KBM-7 (cell line): ENCODE results near the gene IDI1.
"Not testable (repeated sequence)": the region's sequence is repeated elsewhere in the genome, so short reads cannot be mapped to it uniquely, and the experiment has no call there.

Experiments used
- DNase-seq: peaks from one replicate; pipeline ENCODE4 v3.0.0-alpha.2; 2015
- in situ Hi-C: fragments of 300-500 bp; cut with MboI; formaldehyde crosslinking; loops from 2 replicates; pipeline ENCODE4 v1.14.3; 2020; ENCODE audit warnings: low sequenced_read_pairs, low pct_unique_long_range_greater_than_20kb, mixed read lengths

Gene IDI1

DNA sequence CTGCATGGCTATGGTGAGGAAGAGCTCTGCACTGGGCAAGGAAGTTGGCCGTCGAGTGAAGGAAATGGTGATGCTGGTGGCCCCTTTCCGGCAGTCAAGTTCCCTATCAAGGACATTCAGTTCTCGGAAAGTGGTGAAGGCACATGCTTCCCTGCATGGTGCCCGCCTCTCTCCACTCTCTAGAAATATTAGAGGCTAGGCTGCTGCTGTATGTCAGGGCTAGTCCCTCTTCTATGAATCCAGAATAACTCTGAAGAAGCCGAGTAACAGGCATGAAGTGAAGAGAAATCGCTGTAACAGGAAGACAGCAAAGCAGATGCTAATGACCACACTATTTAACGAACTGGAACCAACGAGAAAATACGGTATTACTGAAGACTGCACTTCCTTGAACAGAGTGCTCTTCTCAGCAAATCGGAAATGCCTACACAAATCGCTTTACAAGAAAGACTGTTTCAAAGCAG, 5.4 kb downstream of the IDI1 start:
- in situ Hi-C loops, result no loop called here
- DNase-seq, result peak; percentile 81

DNA sequence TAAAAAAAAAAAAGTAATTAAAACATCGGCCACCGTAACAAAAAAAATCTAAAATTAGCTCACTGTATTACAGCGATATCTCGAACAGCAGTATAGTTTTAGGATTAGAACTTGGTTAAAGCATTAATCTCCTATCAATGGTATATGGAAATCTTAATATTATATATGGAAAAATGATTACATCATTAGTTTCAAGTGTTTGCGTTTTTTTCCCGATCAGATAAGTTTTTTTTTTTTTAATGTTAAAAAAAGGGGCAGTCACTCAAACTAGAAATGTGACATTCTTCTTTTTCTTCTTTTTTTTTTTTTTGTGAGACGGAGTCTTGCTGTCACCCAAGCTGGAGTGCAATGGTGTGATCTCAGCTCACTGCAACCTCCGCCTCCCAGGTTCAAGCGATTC, 7.4 kb downstream of the IDI1 start:
- in situ Hi-C loops, result no loop called here

DNA sequence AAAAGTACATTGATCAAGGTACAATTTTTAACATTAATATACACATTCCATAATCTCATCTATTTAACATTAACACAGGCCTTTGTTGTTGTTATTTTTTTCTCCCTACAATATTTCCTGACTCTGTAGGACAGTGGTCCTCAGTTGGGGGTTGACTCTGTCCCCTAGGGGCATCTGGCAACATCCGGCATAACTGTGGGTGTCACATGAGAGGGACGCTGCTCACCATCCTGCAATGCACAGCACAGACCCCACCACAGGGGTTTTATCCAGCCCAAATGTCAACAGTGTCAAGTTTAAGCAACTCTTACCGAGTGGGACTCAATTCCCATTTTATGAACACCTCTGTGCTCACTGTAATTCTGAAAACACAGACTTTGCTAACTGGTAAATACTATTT, 8.8 kb downstream of the IDI1 start:
- no peak for DNase-seq
- in situ Hi-C loops, result no loop called here

More for the DNA sequence above, 7.4 kb downstream of the IDI1 start:
- no peak for DNase-seq

DNA sequence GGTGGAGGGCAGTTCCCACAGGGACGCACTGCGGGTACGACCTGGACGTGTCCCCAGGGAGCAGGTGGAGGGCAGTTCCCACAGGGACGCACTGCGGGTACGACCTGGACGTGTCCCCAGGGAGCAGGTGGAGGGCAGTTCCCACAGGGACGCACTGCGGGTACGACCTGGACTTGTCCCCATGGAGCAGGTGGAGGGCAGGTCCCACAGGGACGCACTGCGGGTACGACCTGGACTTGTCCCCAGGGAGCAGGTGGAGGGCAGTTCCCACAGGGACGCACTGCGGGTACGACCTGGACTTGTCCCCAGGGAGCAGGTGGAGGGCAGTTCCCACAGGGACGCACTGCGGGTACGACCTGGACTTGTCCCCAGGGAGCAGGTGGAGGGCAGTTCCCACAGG, 10.2 kb downstream of the IDI1 start:
- DNase-seq, in situ Hi-C loops: not testable (repeated sequence)

- in situ Hi-C loops, result no loop called here
- DNase-seq, result no peak
These were observed 11.8 kb downstream of the IDI1 start for GRCh38 chr10:1037098-1037497.

DNA sequence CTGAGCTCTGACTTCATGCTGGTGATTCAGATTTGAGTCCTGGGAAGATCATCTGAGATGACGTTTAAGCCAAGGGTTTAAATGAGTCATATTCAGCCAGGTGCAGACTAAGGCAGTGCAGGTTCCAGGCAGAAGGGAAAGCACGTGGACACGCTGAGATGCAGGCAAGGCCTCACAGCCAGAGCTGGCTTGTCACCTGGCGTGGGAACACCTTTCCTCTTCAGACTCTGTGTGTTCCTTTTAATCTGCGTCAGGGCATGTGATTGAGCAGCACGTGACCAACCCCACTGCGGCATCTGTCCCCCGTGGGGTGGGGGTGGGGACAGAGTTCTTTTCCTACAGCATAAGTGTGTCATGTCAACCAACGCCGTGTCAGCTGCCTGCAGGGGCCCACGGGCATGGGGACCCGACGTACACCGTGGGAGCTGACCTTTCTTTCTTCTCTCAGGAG, 12.6 kb downstream of the IDI1 start:
- in situ Hi-C loops, result no loop called here
- no peak for DNase-seq

DNA sequence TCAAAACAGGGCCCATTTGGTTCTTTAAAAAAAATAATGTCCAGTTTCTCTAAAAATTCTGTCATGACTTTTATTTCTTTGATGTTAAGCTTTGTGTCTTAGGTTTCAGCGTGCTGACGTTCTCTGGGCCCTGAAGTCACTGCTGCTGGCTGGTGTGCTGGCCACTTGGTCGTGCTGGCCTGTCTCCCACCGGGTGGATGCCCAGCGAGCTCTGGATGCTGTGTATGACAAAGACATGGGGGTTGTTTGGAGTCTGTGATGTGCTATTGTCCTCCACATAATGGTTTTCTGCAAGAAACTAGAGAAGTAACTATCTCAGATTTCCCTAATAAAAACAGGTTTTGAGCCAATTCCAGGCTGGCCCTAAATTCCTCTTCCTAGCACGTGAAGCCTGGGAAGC, 13.7 kb downstream of the IDI1 start:
- in situ Hi-C loops, result no loop called here
- no peak for DNase-seq

GRCh38 chr10:1034758-1035157, 14.2 kb downstream of the IDI1 start:
- no peak for DNase-seq
- in situ Hi-C loops, result no loop called here

DNA sequence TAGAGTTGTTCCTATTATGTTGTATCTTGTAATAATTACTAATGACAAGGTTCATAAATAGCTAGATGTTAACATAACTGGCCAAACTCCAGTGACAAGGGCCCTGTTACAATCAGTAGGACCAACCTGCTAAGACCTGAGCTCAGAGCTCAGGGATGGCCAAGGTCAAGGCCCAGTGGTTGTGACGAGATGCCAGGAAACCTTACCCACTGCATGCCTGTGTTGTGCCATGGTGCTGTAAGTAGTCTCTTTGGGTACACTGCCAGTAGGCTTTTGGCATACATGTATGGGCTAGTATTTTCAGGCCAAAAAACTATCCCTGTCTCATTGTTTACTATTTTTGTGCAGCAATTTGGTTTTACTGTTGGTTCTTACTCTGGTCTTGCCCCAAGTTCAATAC, 15.3 kb downstream of the IDI1 start:
- DNase-seq, result no peak
- in situ Hi-C loops, result no loop called here

DNA sequence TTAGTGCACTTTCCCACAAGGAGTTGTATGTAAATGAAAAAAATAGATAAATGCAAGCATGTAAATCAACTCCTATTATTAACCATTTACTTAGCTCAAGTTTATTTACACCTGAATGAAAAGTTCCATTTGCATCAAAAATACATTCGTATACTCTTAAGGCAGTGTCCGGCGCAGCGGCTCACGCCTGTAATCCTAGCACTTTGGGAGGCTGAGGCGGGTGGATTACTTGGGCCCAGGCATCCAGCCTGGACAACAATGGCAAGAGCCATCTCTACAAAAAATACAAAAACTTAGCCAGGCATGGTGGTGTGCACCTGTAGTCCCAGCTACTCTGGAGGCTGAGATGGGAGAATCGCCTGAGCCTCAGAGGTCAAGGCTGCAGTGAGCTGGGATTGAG, 19.1 kb downstream of the IDI1 start:
- DNase-seq, result no peak
- in situ Hi-C loops, result no loop called here

DNA sequence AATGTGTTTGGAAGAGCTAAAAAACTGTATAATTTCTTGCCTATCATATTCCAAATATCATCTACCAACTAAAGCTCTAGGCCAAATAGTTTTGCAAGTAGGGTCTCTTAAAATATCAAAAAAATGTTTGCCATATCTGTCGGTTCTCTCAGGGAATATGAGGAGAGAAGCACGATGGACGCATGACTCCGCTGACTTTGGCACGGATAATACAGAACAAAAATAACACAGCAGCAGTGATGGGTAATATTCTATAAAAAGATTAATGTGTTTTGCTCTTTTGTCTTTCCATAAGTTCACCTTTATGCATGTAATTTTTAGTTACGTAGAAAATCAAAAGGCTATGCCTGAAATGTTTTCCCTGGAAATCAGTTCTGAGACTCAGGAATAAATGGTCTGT, 22.3 kb downstream of the IDI1 start:
- no peak for DNase-seq

DNA sequence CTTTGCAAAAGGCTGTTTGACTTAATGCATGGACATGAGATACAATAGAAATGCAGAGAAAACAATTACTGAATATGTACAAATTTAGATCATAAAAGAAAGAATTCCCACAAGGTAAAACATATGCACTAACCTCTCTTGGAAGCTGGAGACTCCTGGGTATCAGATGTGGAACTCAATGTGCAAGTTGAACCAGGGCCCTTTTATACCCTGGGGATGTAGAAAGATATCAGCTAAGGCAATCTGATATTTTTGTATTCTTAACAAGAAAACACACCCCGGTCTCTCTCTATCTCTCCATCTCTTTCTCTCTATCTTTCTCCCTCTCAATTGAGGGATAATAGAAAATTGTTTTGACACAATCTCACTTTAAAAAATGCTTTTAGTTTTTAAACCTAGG, 23.2 kb downstream of the IDI1 start, which contains the start of gene IDI2:
TSS of gene IDI2 (minus strand) at position 177 of the 400 bp plus-strand sequence. CDS start 1,136 bp downstream, outside the sequence.
- in situ Hi-C loops, result no loop called here
- no peak for DNase-seq

More for the DNA sequence above, 22.3 kb downstream of the IDI1 start:
- in situ Hi-C loops, result no loop called here

GRCh38 chr10:1024103-1024502, 24.8 kb downstream of the IDI1 start:
- in situ Hi-C loops, result no loop called here
- no peak for DNase-seq

DNA sequence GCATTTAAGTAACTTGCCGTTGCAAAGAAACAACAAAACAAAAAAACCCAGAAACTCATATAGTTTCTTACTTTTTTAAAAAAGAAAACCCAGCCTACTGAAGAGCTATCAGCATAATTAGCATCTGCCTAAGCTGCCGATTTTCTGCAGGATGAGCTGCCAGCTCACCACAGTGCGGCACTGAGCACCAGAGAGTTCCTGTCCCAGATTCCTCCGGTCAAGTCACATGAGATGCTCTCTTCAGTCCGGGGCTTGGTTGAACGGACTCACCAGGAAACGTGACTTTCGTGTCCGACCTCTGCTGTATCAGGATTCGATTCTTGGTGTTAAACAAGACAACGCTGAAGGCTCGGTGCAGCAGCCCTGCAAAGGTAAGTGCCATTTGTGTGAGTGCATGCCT, 26.5 kb downstream of the IDI1 start:
- in situ Hi-C loops, result no loop called here
- no peak for DNase-seq

- DNase-seq, result no peak
- in situ Hi-C loops, result no loop called here
These were observed 28.0 kb downstream of the IDI1 start for GRCh38 chr10:1020958-1021357.

GRCh38 chr10:1020460-1020859, 28.5 kb downstream of the IDI1 start:
- DNase-seq, result no peak
- in situ Hi-C loops, result no loop called here

DNA sequence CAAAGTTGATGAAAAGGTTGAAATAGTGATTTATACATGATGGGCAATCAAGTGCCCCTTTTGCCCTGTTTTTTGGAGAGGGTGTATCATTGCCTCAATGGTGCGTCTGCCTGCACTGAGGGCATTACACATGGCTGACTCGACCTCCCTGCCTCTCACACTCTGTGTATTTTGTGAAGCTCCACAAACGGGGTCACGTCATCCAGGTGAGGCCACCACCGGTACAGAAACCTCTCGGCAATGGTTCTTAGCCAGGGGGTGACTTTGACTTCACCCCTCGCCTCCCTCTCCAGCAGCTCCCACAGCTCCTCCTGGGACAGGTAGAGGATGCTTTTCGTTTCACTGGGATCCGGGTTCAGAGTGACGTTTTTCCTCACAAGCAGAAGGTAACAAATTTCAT, 29.6 kb downstream of the IDI1 start:
- no peak for DNase-seq
- in situ Hi-C loops, result no loop called here

DNA sequence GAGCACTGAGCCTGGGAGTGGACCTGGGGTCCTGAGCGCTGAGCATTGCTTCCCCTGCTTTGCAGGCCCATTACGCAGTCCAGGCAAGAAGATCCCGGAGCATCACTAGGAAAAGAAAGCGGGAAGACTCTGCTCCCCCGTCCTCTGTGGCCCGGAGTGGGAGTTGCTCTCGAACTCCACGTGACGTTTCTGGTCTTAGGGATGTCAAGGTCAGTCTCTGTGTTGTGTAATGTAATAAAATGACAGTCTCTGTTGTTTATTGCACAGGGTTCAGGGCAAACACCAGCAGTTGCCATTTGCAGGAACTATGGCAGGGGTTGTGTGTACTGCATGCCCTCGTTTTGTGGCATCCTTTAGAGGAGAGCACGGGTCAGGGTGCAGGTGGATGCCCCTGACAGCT, 33.2 kb downstream of the IDI1 start:
- no peak for DNase-seq
- in situ Hi-C loops, result no loop called here

- no peak for DNase-seq
- in situ Hi-C loops, result no loop called here
These were observed 37.2 kb downstream of the IDI1 start for GRCh38 chr10:1011696-1012095.

DNA sequence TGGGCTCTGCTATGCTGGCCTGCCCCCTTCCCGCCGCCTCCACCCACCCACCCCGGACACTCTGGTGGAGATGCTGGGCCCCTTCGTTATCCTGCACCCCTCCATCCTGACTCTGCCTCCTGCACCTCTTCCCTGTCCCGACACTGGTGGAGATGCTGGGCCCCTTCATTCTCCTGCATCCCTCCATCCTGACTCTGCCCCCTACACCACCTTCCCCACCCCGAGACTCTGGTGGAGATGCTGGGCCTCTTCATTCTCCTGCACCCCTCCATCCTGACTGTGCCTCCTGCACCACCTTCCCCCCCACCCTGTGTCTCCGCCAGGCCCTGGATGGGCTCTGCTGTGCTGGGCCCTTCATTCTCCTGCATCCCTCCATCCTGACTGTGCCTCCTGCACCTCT, 38.2 kb downstream of the IDI1 start:
- DNase-seq, result no peak
- in situ Hi-C loops, result no loop called here

- in situ Hi-C loops, result not testable (repeated sequence)
These were observed 39.0 kb downstream of the IDI1 start for GRCh38 chr10:1009947-1010346.

DNA sequence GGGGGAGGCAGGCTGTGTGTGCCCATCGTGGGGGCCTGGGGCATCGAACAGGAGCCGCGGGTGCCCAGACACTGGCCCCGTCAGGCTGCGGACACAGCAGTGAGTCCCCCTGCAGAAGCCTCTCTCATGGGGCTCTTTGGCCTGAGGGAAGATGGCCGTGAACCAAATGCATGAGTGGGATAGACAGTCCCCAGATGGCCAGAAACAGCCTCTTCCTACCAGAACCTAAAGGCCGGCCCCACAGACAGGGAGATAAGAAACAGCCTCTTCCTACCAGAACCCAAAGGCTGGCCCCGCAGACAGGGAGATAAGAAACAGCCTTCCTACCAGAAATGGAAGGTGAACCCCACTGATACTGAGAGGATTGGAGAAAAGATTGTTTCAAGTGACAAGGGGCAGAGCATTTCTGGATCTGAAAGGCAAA, 39.8 kb downstream of the IDI1 start:
- in situ Hi-C loops, result no loop called here
- no peak for DNase-seq

More at GRCh38 chr10:1009947-1010346, 39.0 kb downstream of the IDI1 start:
- DNase-seq, result not testable (repeated sequence)
